Measurements from ENCODE around the gene TCHHL1. TPM values are rescaled to one million over a fixed set of nuclear protein-coding genes. Genes with fewer than 3 reads are reported as not detected.
A peak's percentile ranks its signal among the peaks of the same experiment; 100 is the strongest.

Gene TCHHL1
- total and polyA plus RNA-seq, 9 of the 15 experiments (the other 6 are each of a cell fraction or from before 2014, with no cell fraction given), result not detected

DNA sequence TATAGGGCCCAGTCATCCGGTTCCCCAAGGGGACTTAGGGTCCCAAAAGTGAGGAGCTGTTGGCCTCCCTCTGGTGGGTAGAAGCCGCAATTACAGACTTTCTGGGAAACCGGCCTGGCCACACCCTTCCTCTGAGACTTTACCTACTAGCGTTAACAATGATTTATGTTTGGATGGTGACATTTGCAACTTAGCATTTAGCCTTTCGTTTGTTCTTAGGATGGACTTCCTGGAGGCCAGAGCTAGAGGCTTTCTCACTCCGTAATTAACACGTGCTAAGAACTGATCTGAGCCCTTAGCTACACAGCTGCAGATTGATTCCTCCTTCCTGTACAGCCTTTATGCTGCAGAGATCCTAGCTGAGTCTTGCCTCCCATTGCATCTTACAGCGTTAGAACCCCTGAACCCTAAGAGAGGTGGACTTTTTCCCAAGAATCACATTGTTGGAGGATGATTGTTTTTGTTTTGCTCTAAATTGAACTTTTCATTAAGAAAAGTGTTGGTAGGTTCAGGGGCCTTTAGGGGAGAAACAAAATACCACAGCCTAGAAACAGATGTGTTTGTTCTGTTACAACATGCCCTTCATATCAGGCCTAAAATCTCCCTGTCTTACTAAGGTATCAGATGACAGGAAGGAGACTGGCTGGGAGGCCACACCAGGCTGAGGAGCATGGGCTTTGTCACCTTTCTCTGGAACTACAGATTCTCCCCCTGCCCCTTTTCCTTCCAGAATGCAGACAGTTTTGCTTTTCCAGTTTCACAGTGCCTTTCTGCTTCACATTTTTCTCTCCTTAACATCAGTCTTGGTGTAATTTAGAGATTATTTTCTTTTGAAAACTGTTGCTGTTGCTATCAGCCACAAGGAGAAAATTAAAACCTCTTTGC is 54.0 kb downstream of the TCHHL1 start (continued):
- no peak for TF ChIP-seq SRSF3 (IDR thresholded peaks at IDR 0.05; ENCODE audit: insufficient read depth, low read length)
- no peak for TF ChIP-seq HMGN3 (IDR thresholded peaks at IDR 0.05; ENCODE audit: borderline replicate concordance, extremely low read depth, insufficient read length, low read depth, low read length)
- TF ChIP-seq PHB (CRISPR knock-in tag; IDR thresholded peaks at IDR 0.05), result no peak
- no peak; the same call in 1 of the 2 replicates for TF ChIP-seq TCF3 (CRISPR knock-in tag; IDR thresholded peaks at IDR 0.05)
- 0 out of 2 replicates have a peak, but pooled peaks have one; percentile 41 for TF ChIP-seq SMC3 (conservative IDR thresholded peaks at IDR 0.05; ENCODE audit: insufficient read depth, low read depth, low read length)
- no peak for TF ChIP-seq ZNF311 (CRISPR knock-in tag; IDR thresholded peaks at IDR 0.05)
- TF ChIP-seq, protein P1, sequence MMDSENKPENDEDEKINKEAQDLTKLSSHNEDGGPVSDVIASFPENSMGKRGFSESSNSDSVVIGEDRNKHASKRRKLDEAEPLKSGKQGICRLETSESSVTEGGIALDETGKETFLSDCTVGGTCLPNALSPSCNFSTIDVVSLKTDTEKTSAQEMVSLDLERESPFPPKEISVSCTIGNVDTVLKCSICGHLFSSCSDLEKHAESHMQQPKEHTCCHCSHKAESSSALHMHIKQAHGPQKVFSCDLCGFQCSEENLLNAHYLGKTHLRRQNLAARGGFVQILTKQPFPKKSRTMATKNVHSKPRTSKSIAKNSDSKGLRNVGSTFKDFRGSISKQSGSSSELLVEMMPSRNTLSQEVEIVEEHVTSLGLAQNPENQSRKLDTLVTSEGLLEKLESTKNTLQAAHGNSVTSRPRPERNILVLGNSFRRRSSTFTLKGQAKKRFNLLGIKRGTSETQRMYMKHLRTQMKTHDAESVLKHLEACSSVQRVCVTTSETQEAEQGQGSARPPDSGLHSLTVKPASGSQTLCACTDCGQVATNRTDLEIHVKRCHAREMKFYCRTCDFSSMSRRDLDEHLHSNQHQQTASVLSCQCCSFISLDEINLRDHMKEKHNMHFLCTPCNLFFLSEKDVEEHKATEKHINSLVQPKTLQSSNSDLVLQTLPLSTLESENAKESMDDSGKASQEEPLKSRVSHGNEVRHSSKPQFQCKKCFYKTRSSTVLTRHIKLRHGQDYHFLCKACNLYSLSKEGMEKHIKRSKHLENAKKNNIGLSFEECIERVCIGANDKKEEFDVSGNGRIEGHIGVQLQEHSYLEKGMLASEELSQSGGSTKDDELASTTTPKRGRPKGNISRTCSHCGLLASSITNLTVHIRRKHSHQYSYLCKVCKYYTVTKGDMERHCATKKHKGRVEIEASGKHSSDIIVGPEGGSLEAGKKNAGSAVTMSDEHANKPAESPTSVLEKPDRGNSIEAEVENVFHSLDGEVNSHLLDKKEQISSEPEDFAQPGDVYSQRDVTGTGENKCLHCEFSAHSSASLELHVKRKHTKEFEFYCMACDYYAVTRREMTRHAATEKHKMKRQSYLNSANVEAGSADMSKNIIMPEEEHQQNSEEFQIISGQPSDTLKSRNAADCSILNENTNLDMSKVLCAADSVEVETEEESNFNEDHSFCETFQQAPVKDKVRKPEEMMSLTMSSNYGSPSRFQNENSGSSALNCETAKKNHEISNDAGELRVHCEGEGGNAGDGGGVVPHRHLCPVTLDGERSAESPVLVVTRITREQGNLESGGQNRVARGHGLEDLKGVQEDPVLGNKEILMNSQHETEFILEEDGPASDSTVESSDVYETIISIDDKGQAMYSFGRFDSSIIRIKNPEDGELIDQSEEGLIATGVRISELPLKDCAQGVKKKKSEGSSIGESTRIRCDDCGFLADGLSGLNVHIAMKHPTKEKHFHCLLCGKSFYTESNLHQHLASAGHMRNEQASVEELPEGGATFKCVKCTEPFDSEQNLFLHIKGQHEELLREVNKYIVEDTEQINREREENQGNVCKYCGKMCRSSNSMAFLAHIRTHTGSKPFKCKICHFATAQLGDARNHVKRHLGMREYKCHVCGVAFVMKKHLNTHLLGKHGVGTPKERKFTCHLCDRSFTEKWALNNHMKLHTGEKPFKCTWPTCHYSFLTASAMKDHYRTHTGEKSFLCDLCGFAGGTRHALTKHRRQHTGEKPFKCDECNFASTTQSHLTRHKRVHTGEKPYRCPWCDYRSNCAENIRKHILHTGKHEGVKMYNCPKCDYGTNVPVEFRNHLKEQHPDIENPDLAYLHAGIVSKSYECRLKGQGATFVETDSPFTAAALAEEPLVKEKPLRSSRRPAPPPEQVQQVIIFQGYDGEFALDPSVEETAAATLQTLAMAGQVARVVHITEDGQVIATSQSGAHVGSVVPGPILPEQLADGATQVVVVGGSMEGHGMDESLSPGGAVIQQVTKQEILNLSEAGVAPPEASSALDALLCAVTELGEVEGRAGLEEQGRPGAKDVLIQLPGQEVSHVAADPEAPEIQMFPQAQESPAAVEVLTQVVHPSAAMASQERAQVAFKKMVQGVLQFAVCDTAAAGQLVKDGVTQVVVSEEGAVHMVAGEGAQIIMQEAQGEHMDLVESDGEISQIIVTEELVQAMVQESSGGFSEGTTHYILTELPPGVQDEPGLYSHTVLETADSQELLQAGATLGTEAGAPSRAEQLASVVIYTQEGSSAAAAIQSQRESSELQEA (IDR thresholded peaks at IDR 0.05; ENCODE audit: low read depth), result no peak
- TF ChIP-seq YBX1 (IDR thresholded peaks at IDR 0.05), result no peak
- TF ChIP-seq, protein P2, sequence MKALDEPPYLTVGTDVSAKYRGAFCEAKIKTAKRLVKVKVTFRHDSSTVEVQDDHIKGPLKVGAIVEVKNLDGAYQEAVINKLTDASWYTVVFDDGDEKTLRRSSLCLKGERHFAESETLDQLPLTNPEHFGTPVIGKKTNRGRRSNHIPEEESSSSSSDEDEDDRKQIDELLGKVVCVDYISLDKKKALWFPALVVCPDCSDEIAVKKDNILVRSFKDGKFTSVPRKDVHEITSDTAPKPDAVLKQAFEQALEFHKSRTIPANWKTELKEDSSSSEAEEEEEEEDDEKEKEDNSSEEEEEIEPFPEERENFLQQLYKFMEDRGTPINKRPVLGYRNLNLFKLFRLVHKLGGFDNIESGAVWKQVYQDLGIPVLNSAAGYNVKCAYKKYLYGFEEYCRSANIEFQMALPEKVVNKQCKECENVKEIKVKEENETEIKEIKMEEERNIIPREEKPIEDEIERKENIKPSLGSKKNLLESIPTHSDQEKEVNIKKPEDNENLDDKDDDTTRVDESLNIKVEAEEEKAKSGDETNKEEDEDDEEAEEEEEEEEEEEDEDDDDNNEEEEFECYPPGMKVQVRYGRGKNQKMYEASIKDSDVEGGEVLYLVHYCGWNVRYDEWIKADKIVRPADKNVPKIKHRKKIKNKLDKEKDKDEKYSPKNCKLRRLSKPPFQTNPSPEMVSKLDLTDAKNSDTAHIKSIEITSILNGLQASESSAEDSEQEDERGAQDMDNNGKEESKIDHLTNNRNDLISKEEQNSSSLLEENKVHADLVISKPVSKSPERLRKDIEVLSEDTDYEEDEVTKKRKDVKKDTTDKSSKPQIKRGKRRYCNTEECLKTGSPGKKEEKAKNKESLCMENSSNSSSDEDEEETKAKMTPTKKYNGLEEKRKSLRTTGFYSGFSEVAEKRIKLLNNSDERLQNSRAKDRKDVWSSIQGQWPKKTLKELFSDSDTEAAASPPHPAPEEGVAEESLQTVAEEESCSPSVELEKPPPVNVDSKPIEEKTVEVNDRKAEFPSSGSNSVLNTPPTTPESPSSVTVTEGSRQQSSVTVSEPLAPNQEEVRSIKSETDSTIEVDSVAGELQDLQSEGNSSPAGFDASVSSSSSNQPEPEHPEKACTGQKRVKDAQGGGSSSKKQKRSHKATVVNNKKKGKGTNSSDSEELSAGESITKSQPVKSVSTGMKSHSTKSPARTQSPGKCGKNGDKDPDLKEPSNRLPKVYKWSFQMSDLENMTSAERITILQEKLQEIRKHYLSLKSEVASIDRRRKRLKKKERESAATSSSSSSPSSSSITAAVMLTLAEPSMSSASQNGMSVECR (CRISPR knock-in tag; IDR thresholded peaks at IDR 0.05), result no peak
- no peak for TF ChIP-seq ZNF133 (CRISPR knock-in tag; IDR thresholded peaks at IDR 0.05)
- no peak; the same call in 1 of the 2 replicates for TF ChIP-seq NBN (IDR thresholded peaks at IDR 0.05; ENCODE audit: low read depth)
- no peak for TF ChIP-seq ZBED1 (IDR thresholded peaks at IDR 0.05)
- no peak for TF ChIP-seq RFX1 (IDR thresholded peaks at IDR 0.05)
- TF ChIP-seq, protein P3, sequence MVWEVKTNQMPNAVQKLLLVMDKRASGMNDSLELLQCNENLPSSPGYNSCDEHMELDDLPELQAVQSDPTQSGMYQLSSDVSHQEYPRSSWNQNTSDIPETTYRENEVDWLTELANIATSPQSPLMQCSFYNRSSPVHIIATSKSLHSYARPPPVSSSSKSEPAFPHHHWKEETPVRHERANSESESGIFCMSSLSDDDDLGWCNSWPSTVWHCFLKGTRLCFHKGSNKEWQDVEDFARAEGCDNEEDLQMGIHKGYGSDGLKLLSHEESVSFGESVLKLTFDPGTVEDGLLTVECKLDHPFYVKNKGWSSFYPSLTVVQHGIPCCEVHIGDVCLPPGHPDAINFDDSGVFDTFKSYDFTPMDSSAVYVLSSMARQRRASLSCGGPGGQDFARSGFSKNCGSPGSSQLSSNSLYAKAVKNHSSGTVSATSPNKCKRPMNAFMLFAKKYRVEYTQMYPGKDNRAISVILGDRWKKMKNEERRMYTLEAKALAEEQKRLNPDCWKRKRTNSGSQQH (CRISPR knock-in tag; IDR thresholded peaks at IDR 0.05), result no peak
